HG03039 (cell line): Measurements from ENCODE around the gene GIMAP2.

Experiments
- ATAC-seq: cut with Tn5 transposase; IDR thresholded peaks from one replicate; pipeline ENCODE4 v1.9.1; 2021; ENCODE audit warnings: mild to moderate bottlenecking, moderate library complexity; ENCODE audit not compliant: unreplicated experiment

The GIMAP2 gene

GRCh38 chr7:150732786-150733481 is 47.4 kb downstream of the GIMAP2 start:
- ATAC-seq = no peak

GRCh38 chr7:150733482-150734095 is 48.1 kb downstream of the GIMAP2 start:
- no peak for ATAC-seq

- ATAC-seq = no peak
Observed at GRCh38 chr7:150734254-150734653, 48.7 kb downstream of the GIMAP2 start.

- ATAC-seq = no peak
Observed at GRCh38 chr7:150735596-150736358, 50.3 kb downstream of the GIMAP2 start.

- no peak for ATAC-seq
Observed at GRCh38 chr7:150736864-150737263, 51.4 kb downstream of the GIMAP2 start.

- no peak for ATAC-seq
Observed at GRCh38 chr7:150737265-150738055, 52.0 kb downstream of the GIMAP2 start, which contains the start of gene GIMAP5. GIMAP5 (plus strand) TSS chr7:150737418; CDS start chr7:150740885, 3,467 bp downstream.

- ATAC-seq = no peak
Observed at GRCh38 chr7:150738092-150738491, 52.6 kb downstream of the GIMAP2 start.

- no peak for ATAC-seq
Observed at GRCh38 chr7:150738591-150739001, 53.1 kb downstream of the GIMAP2 start.

GRCh38 chr7:150739033-150739432 is 53.5 kb downstream of the GIMAP2 start:
- ATAC-seq = no peak

GRCh38 chr7:150740053-150740452 is 54.5 kb downstream of the GIMAP2 start:
- ATAC-seq = no peak

- ATAC-seq = no peak
Observed at GRCh38 chr7:150742286-150742968, 56.9 kb downstream of the GIMAP2 start.
